GM21447 (cell line): ENCODE data around the gene TBC1D22A.

Experiments used
- ATAC-seq: cut with Tn5 transposase; IDR thresholded peaks from one replicate; pipeline ENCODE4 v1.9.1; 2021; ENCODE audit not compliant: unreplicated experiment

TBC1D22A gene

DNA sequence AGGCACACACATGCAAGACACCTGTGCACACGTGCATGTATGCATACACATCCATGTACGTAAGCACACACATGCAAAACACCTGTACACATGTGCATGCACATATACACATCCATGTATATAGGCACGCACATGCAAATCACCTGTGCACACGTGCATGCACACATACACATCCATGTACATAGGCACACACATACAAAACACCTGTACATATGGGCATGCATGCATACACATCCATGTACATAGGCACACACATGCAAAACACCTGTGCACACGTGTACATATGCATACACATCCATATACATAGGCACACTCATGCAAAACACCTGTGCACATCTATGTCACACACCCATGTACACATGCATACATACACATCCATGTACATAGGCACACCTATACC lies 458.3 kb downstream of the TBC1D22A start:
- ATAC-seq = no peak

GRCh38 chr22:47221840-47222615 lies 459.6 kb downstream of the TBC1D22A start:
- no peak for ATAC-seq
